Measurements from ENCODE around the gene RRAS2. TPM values are rescaled to one million over a fixed set of nuclear protein-coding genes. Genes with fewer than 3 reads are reported as not detected.

The RRAS2 gene
- total RNA-seq, 2 donors from 2014 or later, result 15.8 to 27.5 TPM

GRCh38 chr11:14262271-14262846, 96.6 kb downstream of the RRAS2 start:
- Histone ChIP-seq H3K4me3 (no peak overlapping the region), H3K36me3 (replicated peaks in 1 of 2; ENCODE audit: insufficient read depth in 1 of 2, low read depth in 2 of 2) (no peaks in the 10 kb centered on the region), H3K4me1 (no peaks in the 10 kb centered on the region), H3K27me3 (no peaks in the 10 kb centered on the region), H3K9me3 (no peaks in the 10 kb centered on the region), H3K27ac (no peak overlapping the region)
- TF ChIP-seq CTCF (IDR thresholded peaks at IDR 0.05) (no peak), POLR2A (IDR thresholded peaks at IDR 0.05) (no peak)
- 82 to 85% methylated on average over 8 of the region's 8 CpGs for WGBS, 2 donors
- DNase-seq (no peak), ATAC-seq (no peak)
- intact Hi-C loops (cut with DNase I), result no loop called here

- Histone ChIP-seq H3K27ac (no peak overlapping the region), H3K36me3 (replicated peaks in 1 of 2; ENCODE audit: insufficient read depth in 1 of 2, low read depth in 2 of 2) (no peaks in the 10 kb centered on the region), H3K27me3 (no peaks in the 10 kb centered on the region), H3K9me3 (no peaks in the 10 kb centered on the region), H3K4me3 (no peak overlapping the region), H3K4me1 (no peaks in the 10 kb centered on the region)
- TF ChIP-seq CTCF (IDR thresholded peaks at IDR 0.05), result no peak
- TF ChIP-seq POLR2A (IDR thresholded peaks at IDR 0.05), result no peak
- ATAC-seq (no peak), DNase-seq (no peak)
- 72 to 79% methylated on average over 4 of the region's 4 CpGs for WGBS, 2 donors
- intact Hi-C loops (cut with DNase I), result no loop called here
Observed at GRCh38 chr11:14261066-14261465, 97.9 kb downstream of the RRAS2 start.

- 93% methylated on average over 1 of the region's 1 CpG; no CpG with 5 or more reads in 1 of the 2 donors for WGBS, 2 donors
Observed at GRCh38 chr11:14259878-14260277, 99.1 kb downstream of the RRAS2 start.

GRCh38 chr11:14259186-14259784, 99.7 kb downstream of the RRAS2 start:
- ATAC-seq (no peak), DNase-seq (no peak)
- Histone ChIP-seq H3K27ac (no peak overlapping the region), H3K4me3 (no peak overlapping the region), H3K27me3 (no peaks in the 10 kb centered on the region), H3K36me3 (replicated peaks in 1 of 2; ENCODE audit: insufficient read depth in 1 of 2, low read depth in 2 of 2) (no peaks in the 10 kb centered on the region), H3K9me3 (no peaks in the 10 kb centered on the region), H3K4me1 (no peaks in the 10 kb centered on the region)
- TF ChIP-seq CTCF (IDR thresholded peaks at IDR 0.05) (no peak), POLR2A (IDR thresholded peaks at IDR 0.05) (no peak)
- WGBS, 2 donors, result 44 to 55% methylated on average over 34 to 38 of the region's 38 CpGs
- intact Hi-C loops (cut with DNase I), result no loop called here

More at GRCh38 chr11:14259878-14260277, 99.1 kb downstream of the RRAS2 start:
- Histone ChIP-seq H3K27me3 (no peaks in the 10 kb centered on the region), H3K4me1 (no peaks in the 10 kb centered on the region), H3K4me3 (no peak overlapping the region), H3K9me3 (no peaks in the 10 kb centered on the region), H3K36me3 (replicated peaks in 1 of 2; ENCODE audit: insufficient read depth in 1 of 2, low read depth in 2 of 2) (no peaks in the 10 kb centered on the region), H3K27ac (no peak overlapping the region)
- ATAC-seq, result no peak
- no peak for DNase-seq
- intact Hi-C loops (cut with DNase I), result no loop called here
- no peak for TF ChIP-seq POLR2A (IDR thresholded peaks at IDR 0.05)
- no peak for TF ChIP-seq CTCF (IDR thresholded peaks at IDR 0.05)
